Neural cell (in vitro differentiated cells): ENCODE results near the gene CDK13. TPM values are rescaled to one million over a fixed set of nuclear protein-coding genes. Genes with fewer than 3 reads are reported as not detected.

Experiments
- H2AFZ ChIP-seq: fragments of 200-600, 300-800 bp; sonication (generic), shearing (Covaris generic); 2 replicates; pipeline ENCODE4 v1.6.0; 2014; ENCODE audit warnings: low read depth, mild to moderate bottlenecking, antibody characterized with exemption, low read length, moderate library complexity
- H3F3A ChIP-seq: fragments of 200-600 bp; shearing (Covaris generic); 2 replicates; pipeline ENCODE4 v1.6.1; 2016; ENCODE audit warnings: mild to moderate bottlenecking, moderate library complexity, mixed read lengths, antibody characterized with exemption, low read length; ENCODE audit not compliant: insufficient read depth, poor library complexity, severe bottlenecking
- H3K27ac ChIP-seq: fragments of 200-600, 300-800 bp; sonication (generic), shearing (Covaris generic); 2 replicates; pipeline ENCODE4 v1.5.1; 2014; ENCODE audit warnings: mild to moderate bottlenecking, low read length, moderate library complexity
- H3K27me3 ChIP-seq: fragments of 300-800, 200-600 bp; sonication (generic), shearing (Covaris generic); 2 replicates; pipeline ENCODE4 v1.6.0; 2014; ENCODE audit warnings: mild to moderate bottlenecking, low read depth, low read length, moderate library complexity; ENCODE audit not compliant: insufficient read depth
- H3K36me3 ChIP-seq: fragments of 300-800, 200-600 bp; sonication (generic), shearing (Covaris generic); 2 replicates; pipeline ENCODE4 v1.5.1; 2014; ENCODE audit warnings: mild to moderate bottlenecking, antibody characterized with exemption, low read length, moderate library complexity; ENCODE audit not compliant: insufficient read depth
- H3K4me2 ChIP-seq: fragments of 300-800, 200-600 bp; sonication (generic), shearing (Covaris generic); 2 replicates; pipeline ENCODE4 v1.6.0; 2014; ENCODE audit warnings: mild to moderate bottlenecking, low read length
- H3K4me3 ChIP-seq: fragments of 300-800, 200-600 bp; sonication (generic), shearing (Covaris generic); 2 replicates; pipeline ENCODE4 v1.5.1; 2014; ENCODE audit warnings: mild to moderate bottlenecking, low read length, moderate library complexity
- H3K79me2 ChIP-seq: fragments of 200-600 bp; shearing (Covaris generic); replicated peaks from 2 replicates; pipeline ENCODE4 v1.6.0; 2014; ENCODE audit warnings: mild to moderate bottlenecking, low read length, moderate library complexity; ENCODE audit not compliant: insufficient read depth
- H3K9ac ChIP-seq: fragments of 300-800, 200-600 bp; sonication (generic), shearing (Covaris generic); 2 replicates; pipeline ENCODE4 v1.6.1; 2016; ENCODE audit warnings: mild to moderate bottlenecking, low read length, mixed read lengths
- H3K9me2 ChIP-seq: fragments of 200-600 bp; shearing (Covaris generic); 2 replicates; pipeline ENCODE4 v1.6.1; 2016; ENCODE audit warnings: mild to moderate bottlenecking, low read length, mixed read lengths; ENCODE audit not compliant: insufficient read depth
- H3K9me3 ChIP-seq: fragments of 200-600, 300-800 bp; sonication (generic), shearing (Covaris generic); 2 replicates; pipeline ENCODE4 v1.6.1; 2016; ENCODE audit warnings: mild to moderate bottlenecking, mixed run types, low read length, moderate library complexity, mixed read lengths
- H4K20me1 ChIP-seq: fragments of 200-600 bp; shearing (Covaris generic); 2 replicates; pipeline ENCODE4 v1.6.1; 2016; ENCODE audit warnings: mild to moderate bottlenecking, mixed run types; ENCODE audit not compliant: insufficient read depth
- CTCF ChIP-seq: fragments of 450-650 bp; IDR thresholded peaks from 2 replicates; pipeline ENCODE4 v1.5.1; 2014; ENCODE audit warnings: antibody characterized with exemption, mild to moderate bottlenecking, moderate library complexity; ENCODE audit not compliant: poor library complexity, severe bottlenecking
- EP300 ChIP-seq: fragments of 450-650 bp; conservative IDR thresholded peaks from 2 replicates; pipeline ENCODE4 v1.6.1; 2014; ENCODE audit warnings: antibody characterized with exemption, mild to moderate bottlenecking, moderate library complexity; ENCODE audit not compliant: poor library complexity, severe bottlenecking
- EZH2 ChIP-seq: fragments of 200-600, 300-800 bp; shearing (Covaris generic), sonication (generic); IDR thresholded peaks from 2 replicates; pipeline ENCODE4 v1.6.1; 2014; ENCODE audit warnings: antibody characterized with exemption, low read length, borderline replicate concordance, mild to moderate bottlenecking; ENCODE audit not compliant: insufficient read depth, poor library complexity, severe bottlenecking
- MXI1 ChIP-seq: fragments of 450-650 bp; conservative IDR thresholded peaks from 2 replicates; pipeline ENCODE4 v1.6.1; 2014; ENCODE audit warnings: antibody characterized with exemption, mild to moderate bottlenecking; ENCODE audit not compliant: poor library complexity, severe bottlenecking
- POLR2AphosphoS5 ChIP-seq: IDR thresholded peaks from 2 replicates; pipeline ENCODE4 v1.6.1; 2012
- RAD21 ChIP-seq: fragments of 450-650 bp; conservative IDR thresholded peaks from 2 replicates; pipeline ENCODE4 v1.6.1; 2014; ENCODE audit warnings: antibody characterized with exemption, mild to moderate bottlenecking, moderate library complexity
- REST ChIP-seq: IDR thresholded peaks from 2 replicates; pipeline ENCODE4 v1.6.1; 2012; ENCODE audit warnings: borderline replicate concordance
- SMC3 ChIP-seq: fragments of 450-650 bp; conservative IDR thresholded peaks from 2 replicates; pipeline ENCODE4 v1.6.1; 2014; ENCODE audit warnings: antibody characterized with exemption, mild to moderate bottlenecking, moderate library complexity; ENCODE audit not compliant: poor library complexity
- TAF1 ChIP-seq: IDR thresholded peaks from 2 replicates; pipeline ENCODE4 v1.6.1; 2012; ENCODE audit warnings: low read depth
- polyA plus RNA-seq: library from polyadenylated mRNA; depleted of rRNA; stranded (reverse); fragments of >200 nt; gene quantifications from 2 replicates; pipeline ENCODE4 v1.2.3, GENCODE V29; 2014

The CDK13 gene
- polyA plus RNA-seq, 1 donor from 2014 or later = 27.0 TPM

GRCh38 chr7:40102897-40103296 lies 152.8 kb downstream of the CDK13 start:
- H3K9ac ChIP-seq = no peak overlapping the region
- H3K4me2 ChIP-seq = no peak overlapping the region
- TF ChIP-seq EZH2 (no peak), EP300 (no peak), MXI1 (no peak), TAF1 (no peak), CTCF (no peak), RAD21 (no peak), SMC3 (no peak), POLR2AphosphoS5 (no peak), REST (no peak)
- H2AFZ ChIP-seq = no peak overlapping the region
- H4K20me1 ChIP-seq = no peaks in the 10 kb centered on the region
- H3K27me3 ChIP-seq = no peaks in the 10 kb centered on the region
- no peak overlapping the region for H3K4me3 ChIP-seq
- H3K9me3 ChIP-seq = no peaks in the 10 kb centered on the region
- no peaks in the 10 kb centered on the region for H3K36me3 ChIP-seq
- no peak overlapping the region for H3K27ac ChIP-seq
- no peaks in the 10 kb centered on the region for H3K79me2 ChIP-seq
- no peaks in the 10 kb centered on the region for H3K9me2 ChIP-seq
- H3F3A ChIP-seq = no peaks in the 10 kb centered on the region

- Histone ChIP-seq H3K9me3 (no peaks in the 10 kb centered on the region), H3K9me2 (no peaks in the 10 kb centered on the region), H3K4me2 (no peak overlapping the region), H3K36me3 (no peaks in the 10 kb centered on the region), H2AFZ (no peak overlapping the region), H3K9ac (no peak overlapping the region), H3K4me3 (no peak overlapping the region), H3K79me2 (no peaks in the 10 kb centered on the region), H3K27me3 (no peaks in the 10 kb centered on the region), H3F3A (no peaks in the 10 kb centered on the region), H4K20me1 (no peaks in the 10 kb centered on the region), H3K27ac (no peak overlapping the region)
- TF ChIP-seq EP300 = no peak
- no peak for TF ChIP-seq RAD21
- TF ChIP-seq CTCF = no peak
- no peak for TF ChIP-seq TAF1
- no peak for TF ChIP-seq EZH2
- no peak for TF ChIP-seq SMC3
Measured at GRCh38 chr7:40105879-40106473, 155.9 kb downstream of the CDK13 start.
